CD4-positive, alpha-beta T cell treated with Interleukin-17A for 4 hours (primary cell): Measurements from ENCODE around the gene BATF2.
"Not testable (repeated sequence)": the region's sequence is repeated elsewhere in the genome, so short reads cannot be mapped to it uniquely, and the experiment has no call there.

Experiments
- DNase-seq: peaks from one replicate; pipeline ENCODE4 v3.0.0-alpha.2; 2020; ENCODE audit warnings: mixed read lengths

Gene BATF2, protein sequence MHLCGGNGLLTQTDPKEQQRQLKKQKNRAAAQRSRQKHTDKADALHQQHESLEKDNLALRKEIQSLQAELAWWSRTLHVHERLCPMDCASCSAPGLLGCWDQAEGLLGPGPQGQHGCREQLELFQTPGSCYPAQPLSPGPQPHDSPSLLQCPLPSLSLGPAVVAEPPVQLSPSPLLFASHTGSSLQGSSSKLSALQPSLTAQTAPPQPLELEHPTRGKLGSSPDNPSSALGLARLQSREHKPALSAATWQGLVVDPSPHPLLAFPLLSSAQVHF

DNA sequence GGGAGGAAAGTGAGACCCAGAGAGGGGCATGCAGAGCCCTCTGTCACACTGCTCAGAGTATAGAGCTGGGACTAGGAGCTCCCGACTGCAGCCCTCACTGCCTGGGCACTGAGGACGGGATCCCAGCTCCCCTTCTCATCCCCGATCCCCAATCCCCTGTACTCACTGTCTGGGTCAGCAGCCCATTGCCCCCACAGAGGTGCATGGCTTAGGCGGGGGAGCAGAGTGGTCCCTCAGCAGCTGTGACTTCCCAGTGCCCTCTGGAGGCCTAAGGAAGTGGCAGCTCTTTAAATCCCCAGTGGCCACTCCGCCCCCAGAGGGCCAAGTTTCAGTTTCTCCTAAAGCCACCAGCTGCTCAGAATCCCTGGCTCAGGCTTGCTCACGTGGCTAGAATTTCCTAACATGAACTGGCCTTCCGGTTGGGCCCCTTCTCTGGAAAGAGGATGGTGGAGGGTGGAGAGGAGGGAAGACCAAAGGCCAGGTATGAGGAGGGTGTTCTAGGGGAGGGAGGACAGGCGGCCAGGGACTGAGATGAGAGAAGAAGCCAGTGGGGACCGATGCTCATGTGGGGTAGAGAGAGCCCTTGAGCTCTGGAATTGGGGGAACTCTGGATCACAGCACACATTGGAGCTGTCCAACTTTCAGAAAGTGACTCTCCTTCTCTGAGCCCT is at the start of gene BATF2:
Gene BATF2, minus strand, starts transcription at position 262 of the 671 bp plus-strand sequence. Its CDS starts 57 bp downstream, at position 205.
- peak; percentile 25 for DNase-seq

DNA sequence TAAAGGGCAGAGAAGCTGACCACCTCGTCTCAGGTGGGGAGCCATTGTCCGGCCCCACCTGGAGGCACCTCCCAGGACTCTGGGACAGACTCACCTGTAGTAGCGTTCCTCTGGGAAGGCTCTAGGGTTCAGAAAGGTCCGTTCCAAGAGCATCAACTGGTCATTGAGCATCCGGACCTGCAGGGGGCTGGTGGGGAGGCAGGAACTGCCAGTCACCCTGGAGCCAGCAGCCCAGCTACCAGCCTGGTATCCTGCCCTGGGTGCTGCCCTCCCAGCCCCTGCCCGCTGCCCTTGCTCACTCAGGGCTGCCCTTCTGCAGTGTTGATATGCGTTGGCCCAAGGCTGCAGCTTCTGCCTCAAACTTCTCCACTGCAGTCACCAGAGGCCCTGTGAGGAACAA is 49.0 kb upstream of the BATF2 start:
- DNase-seq: no peak

DNA sequence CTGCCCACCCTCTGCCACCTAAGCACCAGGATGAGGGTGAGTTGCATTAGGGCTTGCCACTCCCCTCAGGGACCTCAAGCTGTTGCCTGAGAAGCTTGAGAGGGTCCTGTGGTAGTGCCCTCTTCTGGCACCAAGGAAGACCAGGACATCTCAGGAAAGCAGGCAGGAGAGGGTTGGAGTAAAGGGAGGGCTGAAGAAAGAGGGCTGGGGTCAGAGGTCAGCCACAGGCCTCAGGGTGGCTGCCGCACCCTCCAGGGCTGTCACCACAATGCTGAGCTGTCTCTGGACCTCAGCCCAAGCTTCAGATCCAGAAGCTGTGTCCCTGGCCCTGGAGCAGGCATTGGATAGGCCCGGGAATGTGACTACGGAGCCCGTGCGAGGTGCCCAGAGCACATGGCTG is 48.3 kb upstream of the BATF2 start:
- no peak for DNase-seq

DNA sequence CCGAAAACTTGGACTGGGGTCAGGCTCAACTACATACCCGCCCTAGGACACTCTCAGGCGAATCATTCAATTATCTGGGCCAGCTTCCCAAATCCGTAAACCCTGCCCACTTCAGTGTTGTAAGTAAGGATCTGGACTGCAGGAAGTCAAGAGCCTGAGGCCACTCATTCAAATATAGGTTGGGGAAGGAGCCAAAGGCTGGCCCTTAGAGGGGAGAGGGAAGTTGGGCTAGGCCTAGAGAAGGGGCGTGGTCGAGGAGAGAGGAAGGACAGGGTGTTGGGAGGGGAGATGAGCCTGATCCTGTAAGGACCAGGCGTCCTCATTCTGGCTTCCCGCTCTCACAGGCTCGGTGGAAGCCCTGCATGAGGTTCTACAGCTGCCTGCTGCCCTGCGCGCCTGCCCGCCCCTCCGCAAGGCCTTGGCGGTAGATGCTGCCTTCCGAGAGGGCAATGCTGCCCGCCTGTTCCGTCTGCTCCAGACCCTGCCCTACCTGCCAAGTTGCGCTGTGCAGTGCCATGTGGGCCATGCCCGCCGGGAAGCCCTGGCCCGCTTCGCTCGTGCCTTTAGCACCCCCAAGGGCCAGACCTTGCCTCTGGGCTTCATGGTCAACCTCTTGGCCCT is 47.2 kb upstream of the BATF2 start:
- no peak for DNase-seq

DNA sequence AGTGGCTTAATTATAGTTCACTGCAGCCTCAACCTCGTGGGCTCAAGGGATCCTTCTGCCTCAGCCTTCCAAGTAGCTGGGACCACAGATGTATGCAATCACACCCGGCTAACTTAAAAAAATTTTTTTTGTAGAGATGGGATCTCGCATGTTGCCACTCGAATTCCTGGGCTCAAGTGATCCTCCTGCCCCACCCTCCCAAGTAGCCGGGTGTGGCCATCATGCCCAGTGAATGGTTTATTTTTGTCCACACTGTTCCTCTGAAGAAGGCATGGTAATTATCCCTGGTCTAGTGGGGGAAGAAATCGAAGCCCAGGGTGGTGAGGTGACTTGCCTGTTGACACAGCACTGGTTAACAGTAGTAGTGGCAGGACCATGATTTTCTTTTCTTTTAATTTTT is 46.1 kb upstream of the BATF2 start:
- DNase-seq: no peak

DNA sequence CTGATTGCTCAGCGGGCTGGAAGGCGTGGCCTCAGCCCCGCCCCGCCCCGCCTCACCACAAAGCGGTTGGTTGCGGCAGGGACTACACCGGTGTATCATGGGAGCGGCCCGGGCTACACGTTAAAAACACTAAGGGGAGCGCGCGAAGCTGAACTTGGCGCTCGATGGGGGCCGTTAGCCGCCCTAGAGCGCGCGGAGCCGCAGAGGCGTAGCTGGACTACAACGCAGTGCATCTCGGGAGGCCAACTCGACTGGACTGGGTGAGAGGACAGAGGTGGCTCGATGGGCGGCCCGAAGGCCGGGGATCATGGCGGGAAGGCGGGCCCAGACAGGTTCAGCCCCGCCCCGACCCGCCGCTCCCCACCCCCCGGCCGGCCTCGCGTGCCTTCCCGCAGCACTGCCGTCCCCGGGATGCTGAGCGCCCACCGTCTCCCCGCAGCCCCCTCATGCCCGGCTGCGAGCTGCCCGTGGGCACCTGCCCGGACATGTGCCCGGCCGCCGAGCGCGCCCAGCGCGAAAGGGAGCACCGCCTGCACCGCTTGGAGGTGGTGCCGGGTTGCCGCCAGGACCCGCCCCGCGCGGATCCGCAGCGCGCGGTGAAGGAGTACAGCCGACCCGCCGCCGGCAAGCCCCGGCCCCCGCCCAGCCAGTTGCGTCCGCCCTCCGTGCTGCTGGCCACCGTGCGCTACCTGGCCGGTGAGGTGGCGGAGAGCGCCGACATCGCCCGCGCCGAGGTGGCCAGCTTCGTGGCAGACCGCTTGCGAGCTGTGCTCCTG is 44.3 kb upstream of the BATF2 start, which contains the start of gene SAC3D1:
Gene SAC3D1, plus strand, starts transcription at position 364 of the 776 bp plus-strand sequence. Its CDS starts 83 bp downstream, at position 447.
- DNase-seq: peak; percentile 90

DNA sequence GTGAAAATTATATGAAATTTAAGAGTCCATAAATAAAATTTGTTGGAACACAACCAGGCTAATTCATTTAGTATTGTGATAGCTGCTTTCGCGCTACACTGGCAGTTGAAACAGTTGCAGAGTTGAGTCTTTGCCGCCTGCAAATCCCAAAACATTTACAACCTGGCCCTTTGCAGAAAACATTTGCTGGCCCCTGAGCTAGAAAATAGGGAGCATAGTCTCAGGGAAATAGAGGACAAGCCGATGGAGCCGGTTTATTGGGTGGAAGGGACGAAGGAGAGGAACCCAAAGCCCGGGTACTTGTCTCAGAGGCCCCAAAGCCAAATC is 43.7 kb upstream of the BATF2 start:
- DNase-seq: no peak

DNA sequence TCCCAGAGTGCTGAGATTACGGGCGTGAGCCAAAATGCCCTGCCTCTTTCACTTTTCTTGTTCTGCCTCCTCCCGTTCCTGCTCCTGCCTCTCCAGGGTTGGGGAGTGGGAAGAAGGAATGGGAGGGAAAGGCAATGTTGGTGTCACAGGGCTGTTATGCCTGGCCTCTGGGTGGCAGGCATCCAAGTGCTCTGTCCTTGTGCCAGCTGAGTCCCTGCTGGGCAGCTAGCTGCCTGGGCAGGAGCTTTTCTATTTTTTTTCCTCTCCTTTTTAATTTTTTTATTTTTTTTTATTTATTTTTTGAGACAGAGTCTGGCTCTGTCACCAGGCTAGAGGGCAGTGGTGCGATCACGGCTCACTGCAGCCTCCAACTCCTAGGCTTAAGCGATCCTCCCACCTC is 40.2 kb upstream of the BATF2 start:
- no peak for DNase-seq

DNA sequence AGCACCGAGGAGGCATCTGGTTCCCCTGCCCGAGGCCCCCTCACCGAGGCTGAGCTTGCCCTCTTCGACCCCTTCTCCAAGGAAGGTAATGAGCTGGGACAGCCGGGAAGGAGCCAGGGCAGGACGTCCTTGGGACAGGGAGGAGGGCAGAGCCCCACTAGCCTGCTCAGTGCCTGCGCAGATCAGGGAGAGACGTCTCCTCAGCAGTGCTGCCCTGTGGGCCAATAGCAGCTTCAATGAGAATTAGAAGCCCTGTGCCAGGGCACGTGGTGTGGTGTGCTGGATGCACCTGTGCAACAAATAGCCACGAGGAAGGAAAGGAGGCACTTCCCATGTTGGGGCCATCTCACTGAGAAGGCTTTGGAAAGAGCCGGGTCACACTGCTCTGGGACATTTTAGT is 38.8 kb upstream of the BATF2 start:
- no peak for DNase-seq

DNA sequence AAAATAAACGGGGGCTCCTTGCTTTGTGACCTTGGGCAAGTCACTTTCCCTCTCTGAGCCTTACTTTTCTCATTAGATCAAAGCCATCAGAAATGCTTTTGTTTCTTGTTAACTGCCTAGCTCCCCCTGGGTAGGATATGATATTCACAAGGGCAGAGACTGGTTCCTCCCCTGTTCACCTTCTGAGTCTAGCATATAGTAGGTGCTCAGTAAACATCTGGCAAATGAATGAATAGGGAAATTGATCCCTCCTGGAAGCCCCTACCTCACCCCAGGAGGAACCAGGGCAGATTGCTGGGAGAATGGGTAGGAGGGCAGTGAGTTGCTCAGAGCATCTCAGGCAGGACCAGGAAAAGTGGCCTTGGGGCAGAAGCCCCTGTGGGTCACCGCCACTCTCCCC is 37.7 kb upstream of the BATF2 start:
- DNase-seq: no peak

DNA sequence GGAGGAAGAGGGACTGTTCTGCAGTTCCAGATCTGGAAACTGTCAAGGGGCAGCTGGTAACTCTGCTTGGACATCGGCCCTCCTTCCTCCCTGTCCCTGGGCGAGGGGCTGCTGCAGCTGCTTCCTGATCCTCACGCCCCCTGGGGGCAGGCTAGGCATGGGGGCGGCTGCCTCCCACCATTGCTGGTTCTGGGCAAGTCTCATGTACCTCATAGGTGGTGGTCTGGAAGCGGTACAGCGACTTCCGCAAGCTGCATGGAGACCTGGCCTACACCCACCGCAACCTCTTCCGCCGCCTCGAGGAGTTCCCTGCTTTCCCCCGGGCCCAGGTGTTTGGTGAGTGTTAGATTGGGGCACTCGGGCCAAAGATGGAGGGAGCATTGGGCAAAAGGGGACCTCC is 35.4 kb upstream of the BATF2 start:
- DNase-seq: no peak

DNA sequence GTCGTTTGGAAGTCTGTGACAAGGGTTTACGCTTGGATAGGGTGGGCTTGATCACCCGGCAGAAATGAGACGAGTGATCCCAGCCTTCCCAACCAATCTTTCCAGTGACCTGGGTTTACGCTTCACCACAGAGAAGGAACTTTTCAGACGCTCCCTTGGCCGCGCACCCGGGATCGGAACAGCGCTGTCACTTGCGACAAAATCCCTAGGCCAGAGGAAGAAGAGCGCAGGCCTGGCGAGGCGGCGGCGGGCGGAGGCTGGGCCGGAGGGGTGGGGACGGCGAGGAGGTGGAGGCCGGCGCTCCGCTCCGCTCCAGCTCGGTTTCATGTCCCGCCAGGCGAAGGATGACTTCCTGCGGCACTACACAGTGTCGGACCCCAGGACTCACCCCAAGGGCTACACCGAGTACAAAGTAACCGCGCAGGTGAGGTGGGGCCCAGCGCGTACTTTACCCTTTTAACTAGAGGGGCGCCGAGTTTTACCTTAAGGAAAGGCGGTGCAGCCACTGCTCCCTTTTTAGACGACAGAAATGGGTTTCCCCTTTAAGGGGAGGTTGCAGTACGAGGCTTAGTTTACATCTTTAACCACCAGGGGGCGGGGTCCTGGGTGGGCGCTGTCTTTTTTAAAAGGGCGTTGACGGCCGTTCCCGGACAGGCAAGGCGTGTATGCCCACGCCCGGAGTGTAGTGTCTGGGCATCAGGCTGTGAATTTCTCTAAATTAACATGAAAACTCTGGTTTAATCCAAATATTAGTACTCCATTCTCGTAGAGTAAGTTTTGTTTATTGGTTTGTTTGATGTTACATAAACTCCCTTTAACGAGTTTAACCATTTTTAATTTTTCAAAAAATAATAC is 30.7 kb upstream of the BATF2 start, which contains the start of gene SNX15:
Gene SNX15, plus strand, starts transcription at position 227 of the 855 bp plus-strand sequence. Its CDS starts 99 bp downstream, at position 326.
- DNase-seq: peak; percentile 91

DNA sequence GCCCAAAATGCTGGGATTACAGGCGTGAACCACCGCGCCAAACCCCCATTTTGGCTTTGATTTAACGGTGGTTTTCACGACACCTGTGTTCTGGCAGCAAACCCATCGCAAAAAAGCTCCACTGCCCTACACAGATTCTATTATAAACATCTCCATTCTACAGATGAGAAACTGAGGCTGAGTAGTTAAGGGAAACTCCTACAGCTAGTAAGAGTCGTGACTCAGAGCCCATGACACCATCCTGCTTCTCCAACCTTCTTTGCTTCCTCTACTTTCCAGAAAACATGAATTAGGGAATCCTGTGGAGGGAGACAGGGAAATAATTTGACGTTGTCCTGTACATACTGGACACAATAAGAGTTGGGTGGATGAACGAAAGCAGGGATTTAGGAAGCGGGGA is 30.0 kb upstream of the BATF2 start:
- no peak for DNase-seq

DNA sequence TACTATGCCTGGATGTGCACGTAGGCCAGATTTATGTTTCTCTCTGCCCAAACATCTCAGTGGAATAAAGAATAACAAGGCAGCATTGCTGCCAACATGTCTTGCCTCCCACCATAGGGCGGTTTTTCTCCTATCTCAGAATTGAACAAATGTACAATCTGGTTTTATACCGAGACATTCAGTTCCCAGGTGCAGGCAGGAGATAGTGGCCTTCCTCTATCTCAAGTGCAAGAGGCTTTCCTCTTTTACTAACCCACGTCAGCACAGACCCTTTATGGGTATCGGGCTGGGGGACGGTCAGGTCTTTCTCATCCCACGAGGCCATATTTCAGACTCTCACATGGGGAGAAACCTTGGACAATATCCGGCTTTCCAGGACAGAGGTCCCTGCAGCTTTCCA is 26.7 kb upstream of the BATF2 start:
- not testable (repeated sequence) for DNase-seq

DNA sequence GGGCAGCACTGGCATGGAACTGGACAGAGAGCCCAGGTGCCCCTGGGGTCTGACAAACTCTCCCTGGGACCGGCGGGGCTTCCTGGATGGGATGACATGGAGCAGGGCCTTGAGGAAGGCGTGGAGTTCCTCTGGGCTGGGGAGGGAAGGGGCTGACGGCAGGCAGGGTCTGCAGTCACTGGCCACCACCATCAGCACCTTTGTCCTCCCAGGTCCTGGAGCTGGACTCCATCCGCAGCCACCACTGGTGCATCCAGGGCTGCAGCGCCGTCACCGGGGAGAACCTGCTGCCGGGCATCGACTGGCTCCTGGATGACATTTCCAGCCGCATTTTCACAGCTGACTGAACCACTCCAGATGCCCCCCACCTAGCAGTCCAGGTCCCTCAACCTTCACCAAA is 24.7 kb upstream of the BATF2 start:
- no peak for DNase-seq

DNA sequence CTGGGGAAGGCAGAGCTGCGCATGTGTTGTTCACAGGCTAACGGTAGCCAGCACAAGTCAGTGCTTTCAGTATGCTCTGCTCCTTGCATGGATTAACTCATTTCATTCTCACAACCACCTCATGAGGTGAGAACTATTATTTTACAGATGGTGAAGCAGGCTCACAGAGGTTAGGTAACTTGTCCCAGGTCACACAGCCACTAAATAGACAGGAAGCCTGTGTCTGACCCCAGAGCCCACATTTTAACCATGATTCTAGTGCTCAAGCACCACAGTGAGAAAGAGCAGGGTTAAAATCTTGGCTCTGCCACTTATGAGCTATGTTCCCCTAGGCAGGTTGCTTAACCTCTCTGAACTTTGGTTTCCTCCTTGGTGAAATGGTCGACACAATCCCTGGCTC is 24.2 kb upstream of the BATF2 start:
- no peak for DNase-seq

DNA sequence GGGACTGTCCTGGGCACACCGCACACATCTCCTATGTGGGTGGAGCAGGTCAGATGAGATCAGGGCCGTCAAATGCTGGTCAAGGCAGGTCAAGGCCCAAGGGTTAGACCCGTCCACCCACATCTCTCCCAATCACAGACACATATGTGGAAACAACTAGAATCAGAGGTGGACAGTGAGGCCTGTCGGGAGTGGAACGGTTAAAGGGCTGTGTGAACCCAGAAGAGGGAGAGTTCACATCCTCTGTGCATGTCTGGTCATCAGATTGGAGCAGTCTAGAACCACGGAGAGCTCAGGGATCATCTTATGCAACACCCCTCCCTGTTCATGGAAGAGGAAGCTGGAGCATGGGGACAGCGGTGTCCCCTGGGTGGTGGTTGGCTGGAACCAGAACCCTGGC is 23.1 kb upstream of the BATF2 start:
- DNase-seq: no peak

DNA sequence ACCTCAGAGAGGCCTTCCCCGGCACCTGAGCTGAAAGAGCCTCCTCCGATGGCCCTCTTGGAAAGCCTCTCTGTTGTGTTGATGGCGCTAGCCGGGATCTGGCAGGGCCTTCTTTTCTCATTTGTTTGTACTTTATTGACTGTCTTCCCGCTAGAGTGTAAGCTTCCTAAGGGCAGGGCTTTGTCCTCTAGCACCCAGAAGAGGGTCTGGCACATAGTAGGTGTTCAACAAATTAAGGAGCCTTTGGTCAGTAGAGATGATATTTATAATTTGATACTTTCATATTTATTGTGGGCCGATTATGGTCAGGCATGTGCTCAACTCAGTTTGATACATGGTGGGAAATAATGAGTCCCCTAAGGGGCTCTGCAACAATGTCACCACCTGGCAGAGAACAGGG is 21.2 kb upstream of the BATF2 start:
- no peak for DNase-seq

DNA sequence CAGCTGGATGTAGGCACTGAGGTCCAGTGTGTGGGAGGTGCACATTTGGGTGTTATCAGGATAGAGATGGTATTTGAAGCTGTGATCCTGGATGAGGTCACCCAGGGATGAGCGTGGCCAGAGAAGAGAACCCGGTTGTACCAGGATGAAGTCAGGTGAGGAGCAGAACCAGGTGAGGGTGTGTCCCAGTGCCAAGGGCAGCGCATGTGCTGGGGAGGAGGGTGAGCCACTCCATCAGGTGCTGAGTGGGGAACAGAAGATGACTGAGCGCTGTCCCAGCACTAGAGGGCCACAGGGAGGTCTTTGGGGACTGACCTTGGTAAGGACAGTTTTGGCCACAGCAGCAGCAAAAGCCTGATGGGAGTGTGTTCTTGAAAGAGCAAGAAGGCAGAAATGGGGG is 19.9 kb upstream of the BATF2 start:
- no peak for DNase-seq

DNA sequence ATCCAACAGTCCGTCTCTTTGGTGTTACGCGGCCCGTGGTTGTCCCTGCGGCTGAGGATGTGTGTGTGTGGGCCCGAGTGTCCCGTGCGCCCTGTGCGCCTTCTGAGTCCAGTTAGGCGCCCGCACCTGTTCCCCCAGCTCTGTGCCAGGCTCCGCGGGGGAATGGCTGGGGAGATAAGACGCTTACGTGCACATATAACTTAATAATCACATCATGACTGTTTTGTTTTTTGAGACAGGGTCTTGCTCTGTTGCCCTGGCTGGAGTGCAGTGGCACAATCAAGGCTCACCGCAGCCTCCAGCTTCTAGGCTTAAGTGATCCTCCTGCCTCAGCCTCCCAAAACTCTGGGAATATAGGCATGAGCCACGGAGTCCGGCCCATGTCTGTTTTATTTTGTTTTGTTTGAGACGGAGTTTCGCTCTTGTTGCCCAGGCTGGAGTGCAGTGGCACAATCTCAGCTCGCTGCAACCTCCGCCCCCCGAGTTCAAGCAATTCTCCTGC is 18.0 kb upstream of the BATF2 start:
- no peak for DNase-seq

DNA sequence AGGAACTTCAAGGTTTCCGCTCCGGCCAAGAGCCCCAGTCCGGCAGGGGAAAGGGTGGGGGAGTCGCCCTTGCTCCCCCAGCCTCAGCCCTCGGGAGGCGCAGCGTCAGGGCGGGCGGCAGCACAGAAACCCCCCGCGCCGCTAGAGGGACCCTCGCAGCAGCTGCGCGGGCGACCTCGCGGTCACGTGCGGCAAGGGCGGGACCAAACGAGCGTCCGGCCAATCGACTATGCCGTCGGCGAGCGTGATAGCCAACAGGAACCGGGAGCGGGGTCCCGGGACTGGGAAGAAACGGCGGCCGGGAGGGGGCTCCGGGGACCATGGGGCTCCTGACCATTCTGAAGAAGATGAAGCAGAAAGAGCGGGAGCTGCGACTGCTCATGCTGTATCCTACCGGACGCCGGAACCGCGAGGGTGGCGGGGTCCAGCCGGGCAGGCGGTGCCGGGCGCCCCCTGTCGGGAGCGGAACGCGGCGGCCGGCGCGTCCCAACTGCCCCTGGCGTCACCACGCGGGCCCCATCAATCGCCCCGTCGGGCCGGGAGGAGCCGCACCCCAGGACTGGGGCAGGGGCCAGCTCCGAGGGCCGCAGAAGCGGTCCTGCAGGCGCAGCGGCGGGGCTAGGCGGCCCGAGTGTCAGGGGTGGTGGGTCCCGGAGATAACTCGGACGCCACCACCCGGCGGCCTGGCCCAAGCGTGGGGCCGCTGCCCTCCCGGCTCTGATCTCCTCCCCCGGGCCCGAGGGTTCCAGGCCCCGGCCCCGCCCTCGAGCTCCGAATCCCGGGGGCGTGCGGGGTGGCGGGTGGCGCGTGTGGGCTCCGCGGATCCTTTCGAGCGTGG is 17.3 kb upstream of the BATF2 start, which contains the start of gene ARL2:
Gene ARL2, plus strand, starts transcription at position 273 of the 838 bp plus-strand sequence. Its CDS starts 48 bp downstream, at position 321.
- peak; percentile 90 for DNase-seq
